ENCODE data around the gene CLEC11A. TPM values are rescaled to one million over a fixed set of nuclear protein-coding genes. Genes with fewer than 3 reads are reported as not detected.

The CLEC11A gene
- 8.3 and 21.4 TPM in 2 replicates for total RNA-seq

GRCh38 chr19:50723069-50723468 lies at the start of gene CLEC11A:
TSS of gene CLEC11A (plus strand) at chr19:50723364. CDS start at chr19:50723526, 162 bp downstream.

GRCh38 chr19:50719566-50719965 lies 3.6 kb upstream of the CLEC11A start, which contains the start of gene SHANK1:
TSS of gene SHANK1 (minus strand) at chr19:50719802. CDS start at chr19:50716919, 2,883 bp downstream.

GRCh38 chr19:50770164-50770563 lies 47.0 kb downstream of the CLEC11A start, which contains the start of gene GPR32:
TSS of gene GPR32 (plus strand) at chr19:50770464. CDS start at chr19:50770601, 137 bp downstream.

Other genes starting within 250 kb of the CLEC11A start
- 154 and 267 TPM in 2 replicates for gene EMC10, start 246.9 kb upstream of the CLEC11A start, total RNA-seq
- gene GARIN5A, start 246.5 kb upstream of the CLEC11A start, total RNA-seq, result 0.98 and 7.4 TPM in 2 replicates
- 33.9 and 43.4 TPM in 2 replicates for gene JOSD2, start 212.2 kb upstream of the CLEC11A start, total RNA-seq
- gene ASPDH, start 209.5 kb upstream of the CLEC11A start, total RNA-seq, result not detected in 2 replicates
- gene LRRC4B, start 154.9 kb upstream of the CLEC11A start, total RNA-seq, result 0.25 and 0.33 TPM in 2 replicates
- 0.25 TPM in 1 of 2 replicates, not detected in the other for gene SYT3, start 83.5 kb upstream of the CLEC11A start, total RNA-seq
- 0.89 TPM in 1 of 2 replicates, not detected in the other for gene C19orf81, start 73.9 kb upstream of the CLEC11A start, total RNA-seq
- 0.81 and 0.89 TPM in 2 replicates for gene SHANK1, start 3.6 kb upstream of the CLEC11A start, total RNA-seq
- gene GPR32, start 47.1 kb downstream of the CLEC11A start, total RNA-seq, result not detected in 2 replicates
- not detected in 2 replicates for gene ACP4, start 67.1 kb downstream of the CLEC11A start, total RNA-seq
- not detected in 2 replicates for gene KLK1, start 100.4 kb downstream of the CLEC11A start, total RNA-seq
- gene KLK15, start 110.2 kb downstream of the CLEC11A start, total RNA-seq, result not detected in 2 replicates
- not detected in 2 replicates for gene KLK3, start 131.6 kb downstream of the CLEC11A start, total RNA-seq
- not detected in 2 replicates for gene KLK2, start 150.1 kb downstream of the CLEC11A start, total RNA-seq
- gene KLK4, start 188.0 kb downstream of the CLEC11A start, total RNA-seq, result not detected in 2 replicates
- gene KLK5, start 229.7 kb downstream of the CLEC11A start, total RNA-seq, result not detected in 2 replicates
- 0.33 and 1.3 TPM in 2 replicates for gene KLK6, start 246.2 kb downstream of the CLEC11A start, total RNA-seq